Liver (tissue), 9 donors: Measurements from ENCODE around the gene RGMA. TPM values are rescaled to one million over a fixed set of nuclear protein-coding genes. Genes with fewer than 3 reads are reported as not detected.

ENCODE experiments used
- DNase-seq: peaks from one replicate; pipeline ENCODE4 v3.0.0-alpha.2; 2017; ENCODE audit warnings: low spot score
- H3K27ac ChIP-seq, 2 donors: one replicate each; pipeline ENCODE4 v1.7.0; 2013; ENCODE audit warnings: inconsistent platforms in 2 of 2, low read length in 2 of 2, control low read depth in 1 of 2, low read depth in 1 of 2, mild to moderate bottlenecking in 1 of 2
- H3K27me3 ChIP-seq, 4 donors: one replicate each; pipeline versions ENCODE4 v1.6.1 to v1.7.0; 2013; ENCODE audit warnings: low read length in 3 of 4, inconsistent platforms in 1 of 4, mild to moderate bottlenecking in 1 of 4, moderate library complexity in 1 of 4; ENCODE audit not compliant: control insufficient read depth in 4 of 4, insufficient read depth in 4 of 4
- H3K36me3 ChIP-seq, 4 donors: one replicate each; pipeline versions ENCODE4 v1.6.1 to v1.7.0; 2013; ENCODE audit warnings: low read length in 3 of 4, mild to moderate bottlenecking in 3 of 4, low read depth in 1 of 4, moderate library complexity in 1 of 4; ENCODE audit not compliant: control insufficient read depth in 4 of 4, insufficient read depth in 3 of 4
- H3K4me1 ChIP-seq, 4 donors: one replicate each; pipeline versions ENCODE4 v1.6.1 to v1.7.0; 2013; ENCODE audit warnings: low read length in 3 of 4, mild to moderate bottlenecking in 3 of 4, moderate library complexity in 1 of 4; ENCODE audit not compliant: control insufficient read depth in 4 of 4, insufficient read depth in 4 of 4
- H3K4me3 ChIP-seq, 3 donors: one replicate each; pipeline versions ENCODE4 v1.6.1 to v1.7.0; 2013; ENCODE audit warnings: low read length in 3 of 3, control low read depth in 1 of 3, low read depth in 1 of 3, mild to moderate bottlenecking in 1 of 3
- H3K9ac ChIP-seq, 2 donors: one replicate each; pipeline ENCODE4 v1.7.0; 2013; ENCODE audit warnings: low read length in 2 of 2, mild to moderate bottlenecking in 2 of 2, moderate library complexity in 2 of 2, control low read depth in 1 of 2, low read depth in 1 of 2
- H3K9me3 ChIP-seq, 4 donors: one replicate each; pipeline versions ENCODE4 v1.6.1 to v1.7.0; 2013; ENCODE audit warnings: low read length in 3 of 4; ENCODE audit not compliant: control insufficient read depth in 4 of 4
- CTCF ChIP-seq: fragments of 150-350 bp; IDR thresholded peaks from 2 replicates; pipeline ENCODE4 v1.5.1; 2017; ENCODE audit warnings: improper control_type of control experiment, low read depth, low read length; ENCODE audit not compliant: missing input control
- FOXA1 ChIP-seq: IDR thresholded peaks from 2 replicates; pipeline ENCODE4 v1.6.1; 2016; ENCODE audit warnings: antibody characterized with exemption
- FOXA2 ChIP-seq: IDR thresholded peaks from 2 replicates; pipeline ENCODE4 v1.6.1; 2016; ENCODE audit warnings: antibody characterized with exemption
- GABPA ChIP-seq, 2 donors: IDR thresholded peaks in 1 of 2; conservative IDR thresholded peaks in 1 of 2; 2 replicates each; pipeline ENCODE4 v1.6.1; 2016; ENCODE audit warnings: antibody characterized with exemption in 2 of 2, mild to moderate bottlenecking in 1 of 2, moderate library complexity in 1 of 2
- HNF4A ChIP-seq, 2 donors: conservative IDR thresholded peaks; 2 replicates each; pipeline ENCODE4 v1.6.1; 2016; ENCODE audit warnings: antibody characterized with exemption in 2 of 2, mild to moderate bottlenecking in 2 of 2
- JUND ChIP-seq, 2 donors: IDR thresholded peaks; 2 replicates each; pipeline ENCODE4 v1.6.1; 2016; ENCODE audit warnings: antibody characterized with exemption in 2 of 2
- MAX ChIP-seq: IDR thresholded peaks from 2 replicates; pipeline ENCODE4 v1.6.1; 2016; ENCODE audit warnings: antibody characterized with exemption
- RAD21 ChIP-seq, 2 donors: IDR thresholded peaks; 2 replicates each; pipeline ENCODE4 v1.6.1; 2016; ENCODE audit warnings: antibody characterized with exemption in 2 of 2, mild to moderate bottlenecking in 2 of 2
- REST ChIP-seq: IDR thresholded peaks from 2 replicates; pipeline ENCODE4 v1.6.1; 2016; ENCODE audit warnings: antibody characterized with exemption, mild to moderate bottlenecking
- RXRA ChIP-seq, 2 donors: IDR thresholded peaks; 2 replicates each; pipeline ENCODE4 v1.6.1; 2017 to 2018; ENCODE audit warnings: antibody characterized with exemption in 2 of 2, mild to moderate bottlenecking in 1 of 2
- SP1 ChIP-seq: IDR thresholded peaks from 2 replicates; pipeline ENCODE4 v1.6.1; 2018; ENCODE audit warnings: antibody characterized with exemption, mild to moderate bottlenecking
- TAF1 ChIP-seq: conservative IDR thresholded peaks from 2 replicates; pipeline ENCODE4 v1.6.1; 2016; ENCODE audit warnings: antibody characterized with exemption, mild to moderate bottlenecking
- YY1 ChIP-seq: IDR thresholded peaks from 2 replicates; pipeline ENCODE4 v1.6.1; 2016; ENCODE audit warnings: antibody characterized with exemption, mild to moderate bottlenecking
- ZBTB33 ChIP-seq: IDR thresholded peaks from 2 replicates; pipeline ENCODE4 v1.6.1; 2016; ENCODE audit warnings: antibody characterized with exemption
- WGBS: extraction: QIAGEN DNeasy Blood & Tissue Kit; methylation state at CpG from one replicate; pipeline ENCODE4 v1.1.7; 2013; 5-methylcytosine and 5-hydroxymethylcytosine counted together
- polyA plus RNA-seq, 2 donors: library from polyadenylated mRNA; stranded (reverse) in 1 of 2; unstranded in 1 of 2; fragments of 200-250 nt in 1 of 2; fragments of >200 nt in 1 of 2; fragmentation: Nextera tagmentation in 1 of 2; extraction: Ambion mirVana in 1 of 2; gene quantifications; one replicate each; pipeline versions ENCODE4 v1.2.1 to v1.2.3, GENCODE V29; 2013 to 2015
- total RNA-seq, 2 donors: library from RNA; depleted of rRNA; stranded (reverse); fragments of >200 nt; gene quantifications; one replicate each; pipeline ENCODE4 v1.2.3, GENCODE V29; 2014
- donor health status: healthy.
- donor health status: healthy.
- donor health status: healthy.
- donor health status: healthy.
- donor health status: healthy.

RGMA gene
- total and polyA plus RNA-seq, 4 donors, result 0.15 to 0.33 (median 0.18) TPM; not detected in 1

GRCh38 chr15:93124126-93124525, 35.1 kb upstream of the RGMA start:
- no peak for TF ChIP-seq CTCF
- TF ChIP-seq MAX, result no peak
- TF ChIP-seq YY1, result no peak
- no peak for TF ChIP-seq RAD21 (IDR thresholded peaks at IDR 0.05)
- no peak for TF ChIP-seq GABPA (IDR thresholded peaks at IDR 0.05 in 1 of 2, conservative IDR thresholded peaks at IDR 0.05 in 1 of 2)
- no peak for TF ChIP-seq SP1
- TF ChIP-seq RXRA (IDR thresholded peaks at IDR 0.05), result no peak
- TF ChIP-seq HNF4A (conservative IDR thresholded peaks at IDR 0.05), result no peak
- no peak for TF ChIP-seq ZBTB33
- no peak for TF ChIP-seq JUND (IDR thresholded peaks at IDR 0.05)
- TF ChIP-seq FOXA1, result no peak
- no peak for TF ChIP-seq FOXA2
- no peaks in the 10 kb centered on the region for H3K36me3 ChIP-seq
- peaks cover 0 to 4% (median 0%) of the 10 kb centered on the region in 4 donors for H3K27me3 ChIP-seq
- 81% methylated on average over 4 of the region's 4 CpGs for WGBS
- no peak overlapping the region for H3K4me3 ChIP-seq
- DNase-seq, result no peak
- H3K27ac ChIP-seq, result no peak overlapping the region
- no peaks in the 10 kb centered on the region for H3K4me1 ChIP-seq
- H3K9ac ChIP-seq, result no peak overlapping the region
- no peaks in the 10 kb centered on the region for H3K9me3 ChIP-seq

- Histone ChIP-seq H3K27me3 (peaks cover 0 to 4% (median 1%) of the 10 kb centered on the region in 4 donors), H3K4me3 (no peak overlapping the region), H3K36me3 (no peaks in the 10 kb centered on the region), H3K4me1 (no peaks in the 10 kb centered on the region), H3K9ac (no peak overlapping the region), H3K9me3 (no peaks in the 10 kb centered on the region), H3K27ac (no peak overlapping the region)
- no peak for DNase-seq
- TF ChIP-seq JUND (IDR thresholded peaks at IDR 0.05) (no peak), MAX (no peak)
- WGBS, result 84% methylated on average over 20 of the region's 20 CpGs
These were observed 33.2 kb upstream of the RGMA start for GRCh38 chr15:93121973-93122910.

- no peak overlapping the region for H3K4me3 ChIP-seq
- no peaks in the 10 kb centered on the region for H3K9me3 ChIP-seq
- no peak for DNase-seq
- H3K36me3 ChIP-seq, result no peaks in the 10 kb centered on the region
- H3K27me3 ChIP-seq, result peaks cover 0 to 12% (median 1%) of the 10 kb centered on the region in 4 donors
- H3K9ac ChIP-seq, result no peak overlapping the region
- H3K27ac ChIP-seq, result no peak overlapping the region
- 87% methylated on average over 5 of the region's 5 CpGs for WGBS
- H3K4me1 ChIP-seq, result no peaks in the 10 kb centered on the region
- TF ChIP-seq HNF4A (conservative IDR thresholded peaks at IDR 0.05) (no peak), GABPA (IDR thresholded peaks at IDR 0.05 in 1 of 2, conservative IDR thresholded peaks at IDR 0.05 in 1 of 2) (no peak), ZBTB33 (no peak), FOXA2 (no peak), YY1 (no peak), REST (no peak), TAF1 (no peak)
These were observed 32.1 kb upstream of the RGMA start for GRCh38 chr15:93121107-93121506.
